ENCODE measurements around the gene EHD3.

Gene EHD3

GRCh38 chr2:31197166-31197565 is 36.8 kb upstream of the EHD3 start:
- H3K27ac ChIP-seq (ENCODE audit: insufficient read depth, low read depth, low read length, poor library complexity, severe bottlenecking): no peak overlapping the region
- no peaks in the 10 kb centered on the region for H3K27me3 ChIP-seq (ENCODE audit: control insufficient read depth, insufficient read depth, low read length, poor library complexity, severe bottlenecking)
- H3K36me3 ChIP-seq (ENCODE audit: control insufficient read depth, insufficient read depth, low read length): no peaks in the 10 kb centered on the region
- H3K9me3 ChIP-seq (ENCODE audit: control insufficient read depth, low read length): no peaks in the 10 kb centered on the region
- WGBS, 2 experiments: 88 to 93% methylated on average over 4 of the region's 4 CpGs
- H3K4me3 ChIP-seq (ENCODE audit: insufficient read depth, low read depth, low read length): no peak overlapping the region
- H3K4me1 ChIP-seq (ENCODE audit: control insufficient read depth, insufficient read depth, low read length): no peaks in the 10 kb centered on the region

GRCh38 chr2:31197669-31198068 is 36.3 kb upstream of the EHD3 start:
- 85 to 97% methylated on average over 2 of the region's 2 CpGs for WGBS, 2 experiments
- H3K27ac ChIP-seq (ENCODE audit: insufficient read depth, low read depth, low read length, poor library complexity, severe bottlenecking): no peak overlapping the region
- H3K36me3 ChIP-seq (ENCODE audit: control insufficient read depth, insufficient read depth, low read length): no peaks in the 10 kb centered on the region
- H3K9me3 ChIP-seq (ENCODE audit: control insufficient read depth, low read length): no peaks in the 10 kb centered on the region
- no peak overlapping the region for H3K4me3 ChIP-seq (ENCODE audit: insufficient read depth, low read depth, low read length)
- no peaks in the 10 kb centered on the region for H3K27me3 ChIP-seq (ENCODE audit: control insufficient read depth, insufficient read depth, low read length, poor library complexity, severe bottlenecking)
- H3K4me1 ChIP-seq (ENCODE audit: control insufficient read depth, insufficient read depth, low read length): no peaks in the 10 kb centered on the region

- H3K4me1 ChIP-seq (ENCODE audit: control insufficient read depth, insufficient read depth, low read length): no peaks in the 10 kb centered on the region
- H3K27ac ChIP-seq (ENCODE audit: insufficient read depth, low read depth, low read length, poor library complexity, severe bottlenecking): no peak overlapping the region
- H3K4me3 ChIP-seq (ENCODE audit: insufficient read depth, low read depth, low read length): no peak overlapping the region
- no peaks in the 10 kb centered on the region for H3K9me3 ChIP-seq (ENCODE audit: control insufficient read depth, low read length)
- H3K27me3 ChIP-seq (ENCODE audit: control insufficient read depth, insufficient read depth, low read length, poor library complexity, severe bottlenecking): no peaks in the 10 kb centered on the region
- no peaks in the 10 kb centered on the region for H3K36me3 ChIP-seq (ENCODE audit: control insufficient read depth, insufficient read depth, low read length)
- 90 to 96% methylated on average over 3 to 4 of the region's 4 CpGs for WGBS, 2 experiments
Measured at GRCh38 chr2:31199206-31199605, 34.7 kb upstream of the EHD3 start.

- no peaks in the 10 kb centered on the region for H3K27me3 ChIP-seq (ENCODE audit: control insufficient read depth, insufficient read depth, low read length, poor library complexity, severe bottlenecking)
- 85 to 88% methylated on average over 9 of the region's 9 CpGs for WGBS, 2 experiments
- no peaks in the 10 kb centered on the region for H3K9me3 ChIP-seq (ENCODE audit: control insufficient read depth, low read length)
- H3K36me3 ChIP-seq (ENCODE audit: control insufficient read depth, insufficient read depth, low read length): no peaks in the 10 kb centered on the region
- no peaks in the 10 kb centered on the region for H3K4me1 ChIP-seq (ENCODE audit: control insufficient read depth, insufficient read depth, low read length)
- no peak overlapping the region for H3K4me3 ChIP-seq (ENCODE audit: insufficient read depth, low read depth, low read length)
- H3K27ac ChIP-seq (ENCODE audit: insufficient read depth, low read depth, low read length, poor library complexity, severe bottlenecking): no peak overlapping the region
Measured at GRCh38 chr2:31200972-31201371, 33.0 kb upstream of the EHD3 start.

- Histone ChIP-seq H3K27me3 (ENCODE audit: control insufficient read depth, insufficient read depth, low read length, poor library complexity, severe bottlenecking) (no peaks in the 10 kb centered on the region), H3K9me3 (ENCODE audit: control insufficient read depth, low read length) (no peaks in the 10 kb centered on the region), H3K4me1 (ENCODE audit: control insufficient read depth, insufficient read depth, low read length) (no peaks in the 10 kb centered on the region), H3K36me3 (ENCODE audit: control insufficient read depth, insufficient read depth, low read length) (no peaks in the 10 kb centered on the region), H3K4me3 (ENCODE audit: insufficient read depth, low read depth, low read length) (no peak overlapping the region), H3K27ac (ENCODE audit: insufficient read depth, low read depth, low read length, poor library complexity, severe bottlenecking) (no peak overlapping the region)
- WGBS, 2 experiments: 94% methylated on average over 5 of the region's 5 CpGs
Measured at GRCh38 chr2:31202041-31202440, 31.9 kb upstream of the EHD3 start.

GRCh38 chr2:31202833-31203232 is 31.1 kb upstream of the EHD3 start:
- H3K27ac ChIP-seq (ENCODE audit: insufficient read depth, low read depth, low read length, poor library complexity, severe bottlenecking): no peak overlapping the region
- no peaks in the 10 kb centered on the region for H3K9me3 ChIP-seq (ENCODE audit: control insufficient read depth, low read length)
- 89 to 92% methylated on average over 5 of the region's 5 CpGs for WGBS, 2 experiments
- no peaks in the 10 kb centered on the region for H3K36me3 ChIP-seq (ENCODE audit: control insufficient read depth, insufficient read depth, low read length)
- no peaks in the 10 kb centered on the region for H3K27me3 ChIP-seq (ENCODE audit: control insufficient read depth, insufficient read depth, low read length, poor library complexity, severe bottlenecking)
- H3K4me1 ChIP-seq (ENCODE audit: control insufficient read depth, insufficient read depth, low read length): no peaks in the 10 kb centered on the region
- no peak overlapping the region for H3K4me3 ChIP-seq (ENCODE audit: insufficient read depth, low read depth, low read length)

- Histone ChIP-seq H3K27me3 (ENCODE audit: control insufficient read depth, insufficient read depth, low read length, poor library complexity, severe bottlenecking) (no peaks in the 10 kb centered on the region), H3K9me3 (ENCODE audit: control insufficient read depth, low read length) (no peaks in the 10 kb centered on the region), H3K36me3 (ENCODE audit: control insufficient read depth, insufficient read depth, low read length) (no peaks in the 10 kb centered on the region), H3K4me1 (ENCODE audit: control insufficient read depth, insufficient read depth, low read length) (no peaks in the 10 kb centered on the region), H3K27ac (ENCODE audit: insufficient read depth, low read depth, low read length, poor library complexity, severe bottlenecking) (no peak overlapping the region), H3K4me3 (ENCODE audit: insufficient read depth, low read depth, low read length) (no peak overlapping the region)
Measured at GRCh38 chr2:31203916-31204315, 30.0 kb upstream of the EHD3 start.

GRCh38 chr2:31204783-31205182 is 29.2 kb upstream of the EHD3 start:
- Histone ChIP-seq H3K27me3 (ENCODE audit: control insufficient read depth, insufficient read depth, low read length, poor library complexity, severe bottlenecking) (no peaks in the 10 kb centered on the region), H3K9me3 (ENCODE audit: control insufficient read depth, low read length) (no peaks in the 10 kb centered on the region), H3K4me1 (ENCODE audit: control insufficient read depth, insufficient read depth, low read length) (no peaks in the 10 kb centered on the region), H3K27ac (ENCODE audit: insufficient read depth, low read depth, low read length, poor library complexity, severe bottlenecking) (no peak overlapping the region), H3K36me3 (ENCODE audit: control insufficient read depth, insufficient read depth, low read length) (no peaks in the 10 kb centered on the region), H3K4me3 (ENCODE audit: insufficient read depth, low read depth, low read length) (no peak overlapping the region)
- 95% methylated on average over 6 of the region's 6 CpGs for WGBS, 2 experiments

GRCh38 chr2:31205186-31205585 is 28.8 kb upstream of the EHD3 start:
- no peak overlapping the region for H3K27ac ChIP-seq (ENCODE audit: insufficient read depth, low read depth, low read length, poor library complexity, severe bottlenecking)
- H3K9me3 ChIP-seq (ENCODE audit: control insufficient read depth, low read length): no peaks in the 10 kb centered on the region
- no peak overlapping the region for H3K4me3 ChIP-seq (ENCODE audit: insufficient read depth, low read depth, low read length)
- H3K27me3 ChIP-seq (ENCODE audit: control insufficient read depth, insufficient read depth, low read length, poor library complexity, severe bottlenecking): no peaks in the 10 kb centered on the region
- no peaks in the 10 kb centered on the region for H3K36me3 ChIP-seq (ENCODE audit: control insufficient read depth, insufficient read depth, low read length)
- 93 to 94% methylated on average over 9 of the region's 9 CpGs for WGBS, 2 experiments
- no peaks in the 10 kb centered on the region for H3K4me1 ChIP-seq (ENCODE audit: control insufficient read depth, insufficient read depth, low read length)

GRCh38 chr2:31205613-31206012 is 28.3 kb upstream of the EHD3 start:
- Histone ChIP-seq H3K27ac (ENCODE audit: insufficient read depth, low read depth, low read length, poor library complexity, severe bottlenecking) (no peak overlapping the region), H3K9me3 (ENCODE audit: control insufficient read depth, low read length) (no peaks in the 10 kb centered on the region), H3K36me3 (ENCODE audit: control insufficient read depth, insufficient read depth, low read length) (no peaks in the 10 kb centered on the region), H3K4me3 (ENCODE audit: insufficient read depth, low read depth, low read length) (no peak overlapping the region), H3K27me3 (ENCODE audit: control insufficient read depth, insufficient read depth, low read length, poor library complexity, severe bottlenecking) (no peaks in the 10 kb centered on the region), H3K4me1 (ENCODE audit: control insufficient read depth, insufficient read depth, low read length) (no peaks in the 10 kb centered on the region)
- 91 to 95% methylated on average over 3 of the region's 3 CpGs for WGBS, 2 experiments

GRCh38 chr2:31207790-31208189 is 26.2 kb upstream of the EHD3 start:
- H3K4me1 ChIP-seq (ENCODE audit: control insufficient read depth, insufficient read depth, low read length): no peaks in the 10 kb centered on the region
- H3K9me3 ChIP-seq (ENCODE audit: control insufficient read depth, low read length): no peaks in the 10 kb centered on the region
- no peaks in the 10 kb centered on the region for H3K27me3 ChIP-seq (ENCODE audit: control insufficient read depth, insufficient read depth, low read length, poor library complexity, severe bottlenecking)
- H3K4me3 ChIP-seq (ENCODE audit: insufficient read depth, low read depth, low read length): no peak overlapping the region
- WGBS, 2 experiments: 13 to 19% methylated on average over 2 of the region's 2 CpGs
- no peaks in the 10 kb centered on the region for H3K36me3 ChIP-seq (ENCODE audit: control insufficient read depth, insufficient read depth, low read length)
- H3K27ac ChIP-seq (ENCODE audit: insufficient read depth, low read depth, low read length, poor library complexity, severe bottlenecking): no peak overlapping the region
